Psoas muscle (tissue), 8 donors: ENCODE data around the gene GPR157. TPM values are rescaled to one million over a fixed set of nuclear protein-coding genes. Genes with fewer than 3 reads are reported as not detected.

Source experiments
- ATAC-seq, 4 donors: fragments of 200-7000 bp; cut with Tn5 transposase; one replicate each; pipeline ENCODE4 v1.9.1; 2020; ENCODE audit warnings: moderate library complexity in 3 of 4, mild to moderate bottlenecking in 2 of 4
- DNase-seq, 2 donors: peaks; one replicate each; pipeline ENCODE4 v3.0.0-alpha.2; 2020
- H3K27ac ChIP-seq: fragments of 200-600 bp; one replicate; pipeline ENCODE4 v1.8.0; 2022
- H3K27me3 ChIP-seq, 3 donors: fragments of 200-600 bp in 1 of 3; one replicate each; pipeline versions ENCODE4 v1.6.1 to v1.8.0; 2013 to 2022; ENCODE audit warnings: low read length in 2 of 3, mild to moderate bottlenecking in 2 of 3, moderate library complexity in 1 of 3; ENCODE audit not compliant: insufficient read depth in 3 of 3
- H3K36me3 ChIP-seq, 2 donors: fragments of 200-600 bp in 1 of 2; one replicate each; pipeline versions ENCODE4 v1.6.1 to v1.8.0; 2013 to 2022; ENCODE audit warnings: low read depth in 1 of 2, mild to moderate bottlenecking in 1 of 2, moderate library complexity in 1 of 2; ENCODE audit not compliant: insufficient read depth in 1 of 2
- H3K4me1 ChIP-seq: fragments of 200-600 bp; one replicate; pipeline ENCODE4 v1.8.0; 2022
- H3K4me3 ChIP-seq: fragments of 200-600 bp; one replicate; pipeline ENCODE4 v1.8.0; 2022; ENCODE audit warnings: mild to moderate bottlenecking
- H3K9me3 ChIP-seq: fragments of 200-600 bp; one replicate; pipeline ENCODE4 v1.8.0; 2022
- WGBS, 3 donors: extraction: QIAGEN DNeasy Blood & Tissue Kit; methylation state at CpG; one replicate each; pipeline versions ENCODE4 v1.1.6 to v1.1.7; 2013; 5-methylcytosine and 5-hydroxymethylcytosine counted together
- intact Hi-C, 2 donors: fragments of 100-400 bp; cut with DNase I; formaldehyde crosslinking; loops; one replicate each; pipeline versions ENCODE4 v1.11.0 to v1.14.2; 2022
- polyA plus RNA-seq, 3 donors: library from polyadenylated mRNA; stranded (reverse); fragments of 200-250 nt; gene quantifications; one replicate each; pipeline ENCODE4 v1.2.3, GENCODE V29; 2013
- total RNA-seq, 4 donors: library from RNA; stranded (reverse); fragmentation: NEBNext Ultra II Directional in 2 of 4; extraction: Animal tissue kit (Norgen Biotek cat#: 25700) in 2 of 4; gene quantifications; one replicate each; pipeline versions ENCODE4 v1.2.1 to v1.2.4, GENCODE V29; 2021 to 2023
- TF ChIP-seq, protein P1 (sequence below): fragments of 200-600 bp; IDR thresholded peaks from one replicate; pipeline ENCODE4 v1.8.0; 2022; ENCODE audit warnings: antibody characterized with exemption
- donor health status: healthy with polysubstance abuse.
- donor health status: DM: no; HTN: no; CAD: no; lungs with moderate emphysema.
- donor health status: Bipolar disorder and iron deficiency.
- donor health status: healthy.
- donor health status: DM: yes; HTN: yes; CAD: no.
- donor health status: DM: no; HTN: no; CAD: no.
- donor health status: DM: no; HTN: no; CAD: no.
- donor health status: DM: yes; HTN: yes; CAD: no.

Gene GPR157
- total and polyA plus RNA-seq, 7 donors: 11.6 to 49.5 (median 21.6) TPM

DNA sequence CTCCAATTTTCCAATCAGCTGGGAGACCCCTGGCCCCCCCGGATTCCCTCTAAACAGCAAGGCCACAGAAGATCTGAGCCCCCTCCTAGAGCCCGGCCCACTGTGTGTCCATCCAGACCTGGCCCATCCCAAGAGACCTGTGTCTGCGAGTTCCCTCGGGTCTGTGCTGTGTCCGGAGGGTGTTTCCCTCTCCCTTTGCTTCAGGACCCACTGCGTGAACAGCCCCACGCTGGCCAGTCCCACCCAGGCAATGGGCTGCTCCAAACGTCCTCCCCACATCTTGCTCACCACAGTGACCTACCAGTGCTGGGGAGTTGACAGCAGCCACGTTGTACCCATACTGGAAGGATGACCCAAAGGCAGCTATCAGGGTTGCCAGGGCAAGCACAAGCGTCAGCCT is 71.1 kb downstream of the GPR157 start:
- Histone ChIP-seq H3K9me3 (no peaks in the 10 kb centered on the region), H3K4me1 (peaks cover 27% of the 10 kb centered on the region), H3K27ac (peak overlapping the region; percentile 66), H3K27me3 (no peaks in the 10 kb centered on the region), H3K4me3 (no peak overlapping the region), H3K36me3 (peaks cover 3 to 4% of the 10 kb centered on the region in 2 donors)
- 70 to 79% (median 70%) methylated on average over 10 of the region's 10 CpGs for WGBS, 3 donors
- TF ChIP-seq, protein P1, sequence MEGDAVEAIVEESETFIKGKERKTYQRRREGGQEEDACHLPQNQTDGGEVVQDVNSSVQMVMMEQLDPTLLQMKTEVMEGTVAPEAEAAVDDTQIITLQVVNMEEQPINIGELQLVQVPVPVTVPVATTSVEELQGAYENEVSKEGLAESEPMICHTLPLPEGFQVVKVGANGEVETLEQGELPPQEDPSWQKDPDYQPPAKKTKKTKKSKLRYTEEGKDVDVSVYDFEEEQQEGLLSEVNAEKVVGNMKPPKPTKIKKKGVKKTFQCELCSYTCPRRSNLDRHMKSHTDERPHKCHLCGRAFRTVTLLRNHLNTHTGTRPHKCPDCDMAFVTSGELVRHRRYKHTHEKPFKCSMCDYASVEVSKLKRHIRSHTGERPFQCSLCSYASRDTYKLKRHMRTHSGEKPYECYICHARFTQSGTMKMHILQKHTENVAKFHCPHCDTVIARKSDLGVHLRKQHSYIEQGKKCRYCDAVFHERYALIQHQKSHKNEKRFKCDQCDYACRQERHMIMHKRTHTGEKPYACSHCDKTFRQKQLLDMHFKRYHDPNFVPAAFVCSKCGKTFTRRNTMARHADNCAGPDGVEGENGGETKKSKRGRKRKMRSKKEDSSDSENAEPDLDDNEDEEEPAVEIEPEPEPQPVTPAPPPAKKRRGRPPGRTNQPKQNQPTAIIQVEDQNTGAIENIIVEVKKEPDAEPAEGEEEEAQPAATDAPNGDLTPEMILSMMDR: no peak
- intact Hi-C loops: no loop called here
- ATAC-seq (peak; percentile 5 to 33 (median 28)), DNase-seq (no peak)

DNA sequence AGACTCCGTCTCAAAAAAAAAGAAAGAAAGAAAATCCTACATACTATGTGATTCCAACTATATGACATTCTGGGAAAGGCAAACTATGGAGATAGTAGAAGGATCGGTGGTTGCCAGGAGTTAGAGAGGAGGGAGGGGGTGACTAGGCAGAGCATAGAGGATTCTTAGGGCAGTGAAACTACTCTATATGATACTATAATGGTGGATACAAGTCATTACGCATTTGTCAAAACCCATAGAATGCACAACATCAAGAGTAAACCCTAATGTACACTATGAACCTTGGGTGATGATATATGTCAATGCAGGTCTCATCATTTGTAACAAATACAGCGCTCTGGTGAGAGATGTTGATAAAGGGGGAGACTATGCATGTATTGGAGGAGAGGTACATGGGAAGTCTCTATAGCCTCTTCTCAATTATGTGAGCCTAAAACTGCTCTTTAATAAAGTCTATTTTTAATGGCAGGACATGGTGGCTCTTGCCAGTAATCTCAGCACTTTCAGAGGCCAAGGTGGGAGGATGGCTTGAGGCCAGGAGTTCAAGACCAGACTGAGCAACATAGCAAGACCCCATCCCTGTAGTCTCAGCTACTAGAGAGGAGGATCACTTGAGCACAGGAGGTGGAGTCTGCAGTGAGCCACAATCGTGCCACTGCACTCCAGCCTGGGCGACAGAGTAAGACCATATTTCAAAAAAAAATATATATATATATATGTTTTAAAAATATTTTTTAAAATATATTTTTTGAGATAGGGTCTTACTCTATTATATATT is 76.4 kb downstream of the GPR157 start:
- Histone ChIP-seq H3K4me1 (peaks cover 12% of the 10 kb centered on the region), H3K27ac (no peak overlapping the region), H3K27me3 (no peaks in the 10 kb centered on the region), H3K36me3 (peaks cover 3 to 7% of the 10 kb centered on the region in 2 donors), H3K4me3 (no peak overlapping the region), H3K9me3 (no peaks in the 10 kb centered on the region)
- TF ChIP-seq, protein P1: no peak
- intact Hi-C loops: no loop called here
- WGBS, 3 donors: 85 to 95% (median 87%) methylated on average over 6 of the region's 6 CpGs
- no peak for ATAC-seq
- no peak for DNase-seq

DNA sequence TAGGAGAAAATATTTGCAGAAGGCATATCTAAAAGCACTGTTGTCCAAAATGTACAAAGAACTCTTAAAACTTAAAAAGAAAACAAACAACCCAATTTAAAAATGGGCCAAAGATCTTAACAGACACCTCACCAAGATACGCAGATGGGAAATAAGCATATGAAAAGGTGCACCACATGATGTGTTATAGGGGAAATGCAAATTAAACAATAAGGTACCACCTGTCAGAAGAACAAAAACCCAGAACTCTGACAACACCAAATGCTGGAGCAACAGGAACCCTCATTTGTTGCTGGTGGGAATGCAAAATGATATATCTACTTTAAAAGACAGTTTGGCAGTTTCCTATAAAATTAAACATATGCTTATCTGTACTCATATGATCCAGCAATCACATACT is 77.5 kb downstream of the GPR157 start:
- TF ChIP-seq, protein P1: no peak
- WGBS, 3 donors: 55 to 76% (median 63%) methylated on average over 1 of the region's 1 CpG
- Histone ChIP-seq H3K4me1 (peaks cover 12% of the 10 kb centered on the region), H3K9me3 (no peaks in the 10 kb centered on the region), H3K27ac (peak overlapping the region; percentile 25), H3K36me3 (peaks cover 1 to 13% of the 10 kb centered on the region in 2 donors), H3K4me3 (no peak overlapping the region), H3K27me3 (no peaks in the 10 kb centered on the region)
- intact Hi-C loops: no loop called here
- ATAC-seq (no peak), DNase-seq (no peak)

- TF ChIP-seq, protein P1: no peak
- no peaks in the 10 kb centered on the region for H3K9me3 ChIP-seq
- H3K27me3 ChIP-seq: no peaks in the 10 kb centered on the region
- 25 to 43% (median 25%) methylated on average over 3 of the region's 3 CpGs for WGBS, 3 donors
- intact Hi-C loops: no loop called here
- peaks cover 3 to 13% of the 10 kb centered on the region in 2 donors for H3K36me3 ChIP-seq
- peak overlapping the region; percentile 25 for H3K27ac ChIP-seq
- ATAC-seq (peak; percentile 68 to 79 (median 74)), DNase-seq (no peak)
- peaks cover 12% of the 10 kb centered on the region for H3K4me1 ChIP-seq
- no peak overlapping the region for H3K4me3 ChIP-seq
Observed at GRCh38 chr1:9050803-9051202, 78.1 kb downstream of the GPR157 start.

Other genes with a start within 250 kb of the GPR157 start
- not detected for gene CA6, start 183.2 kb downstream of the GPR157 start, total RNA-seq
- gene CA6, start 183.2 kb downstream of the GPR157 start, polyA plus RNA-seq: not detected
- gene SLC2A7, start 102.7 kb downstream of the GPR157 start, total RNA-seq: not detected
- gene SLC2A7, start 102.7 kb downstream of the GPR157 start, polyA plus RNA-seq: not detected
- 10 to 100 TPM; 12.8 to 97.9 (median 55.5) TPM for gene SLC2A5, start 59.5 kb downstream of the GPR157 start, total RNA-seq
- 10 to 100 TPM; 13.2 to 36.8 (median 31.7) TPM for gene SLC2A5, start 59.5 kb downstream of the GPR157 start, polyA plus RNA-seq
- 10 to 100 TPM; 21.0 to 56.8 (median 37.0) TPM for gene H6PD, start 105.7 kb upstream of the GPR157 start, total RNA-seq
- 10 to 100 TPM in 2 of 3 donors, 1 to 10 TPM in 1; 5.8 to 23.4 (median 14.9) TPM for gene H6PD, start 105.7 kb upstream of the GPR157 start, polyA plus RNA-seq
- gene SPSB1, start 163.8 kb upstream of the GPR157 start, total RNA-seq: 10 to 100 TPM; 12.0 to 60.7 (median 42.1) TPM
- gene SPSB1, start 163.8 kb upstream of the GPR157 start, polyA plus RNA-seq: 10 to 100 TPM; 22.9 to 46.2 (median 28.6) TPM